Uterus (tissue), 2 donors: ENCODE measurements around the gene HIVEP1.

Source experiments
- CTCF ChIP-seq, 4 experiments: fragments of 200-600 bp in 2 of 4; fragments of 450-650 bp in 2 of 4; sonication (generic) in 2 of 4; IDR thresholded peaks; one replicate each; pipeline ENCODE4 v1.5.1; 2016 to 2019; ENCODE audit warnings: antibody characterized with exemption in 4 of 4, mild to moderate bottlenecking in 2 of 4, moderate library complexity in 1 of 4
- POLR2A ChIP-seq, 2 donors: fragments of 450-650 bp; IDR thresholded peaks; one replicate each; pipeline ENCODE4 v1.6.1; 2016; ENCODE audit warnings: antibody characterized with exemption in 2 of 2, mild to moderate bottlenecking in 1 of 2, moderate library complexity in 1 of 2

- no peak for TF ChIP-seq CTCF (IDR thresholded peaks at IDR 0.05)
- no peak for TF ChIP-seq POLR2A (IDR thresholded peaks at IDR 0.05)
These were observed 19.0 kb downstream of the HIVEP1 start for GRCh38 chr6:12030993-12031550.
